ENCODE data around the gene TNS4.

Gene TNS4

GRCh38 chr17:40453881-40454612 lies 47.4 kb downstream of the TNS4 start:
- no peak for DNase-seq

GRCh38 chr17:40452921-40453378 lies 48.5 kb downstream of the TNS4 start:
- DNase-seq, result no peak

GRCh38 chr17:40452216-40452787 lies 49.1 kb downstream of the TNS4 start:
- DNase-seq, result no peak

DNA sequence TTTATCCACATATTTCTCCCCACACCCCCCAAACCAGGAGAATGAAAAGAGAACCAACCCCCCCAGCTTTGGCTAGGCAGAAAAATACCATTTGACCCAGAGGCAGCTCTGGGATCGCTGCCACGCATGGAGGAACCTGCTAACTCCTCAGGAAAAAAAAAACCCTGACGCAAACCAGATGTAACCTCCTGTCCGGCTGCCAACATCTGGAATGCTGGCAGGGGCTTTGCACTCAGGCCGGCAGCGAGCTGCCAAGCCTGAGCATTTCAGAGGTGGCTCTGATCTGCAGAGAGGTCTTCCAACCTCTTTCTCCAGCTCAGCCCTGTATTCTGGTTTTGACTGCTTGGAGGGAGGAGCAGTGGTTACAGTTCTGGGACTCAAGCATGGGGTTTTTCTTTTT lies 50.0 kb downstream of the TNS4 start:
- DNase-seq, result no peak

- DNase-seq, result peak; percentile 55 to 56
These were observed 51.2 kb downstream of the TNS4 start for GRCh38 chr17:40450175-40450574.

- DNase-seq, result no peak
These were observed 52.7 kb downstream of the TNS4 start for GRCh38 chr17:40448639-40449261.

DNA sequence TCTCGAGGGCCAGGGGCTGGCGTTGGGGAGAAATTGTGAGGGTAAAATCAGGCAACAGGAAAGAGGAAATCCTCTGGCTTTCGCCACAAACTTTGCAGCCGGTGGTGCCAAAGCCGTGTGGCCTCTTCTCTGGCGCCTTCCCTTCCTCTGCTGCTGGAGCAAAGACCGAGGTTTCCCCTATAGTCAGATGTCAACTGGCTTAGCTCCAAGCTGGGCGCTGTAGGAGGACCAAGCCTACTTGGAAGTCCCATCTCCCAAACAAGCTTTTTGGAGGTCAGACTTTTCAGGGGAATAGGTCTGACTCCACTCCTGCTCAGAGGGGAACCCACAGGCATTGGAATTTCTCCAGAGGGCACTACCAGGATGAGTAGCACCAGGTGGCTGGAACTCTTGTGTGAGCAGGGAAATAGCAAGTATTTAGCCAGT lies 53.2 kb downstream of the TNS4 start:
- DNase-seq, result no peak

DNA sequence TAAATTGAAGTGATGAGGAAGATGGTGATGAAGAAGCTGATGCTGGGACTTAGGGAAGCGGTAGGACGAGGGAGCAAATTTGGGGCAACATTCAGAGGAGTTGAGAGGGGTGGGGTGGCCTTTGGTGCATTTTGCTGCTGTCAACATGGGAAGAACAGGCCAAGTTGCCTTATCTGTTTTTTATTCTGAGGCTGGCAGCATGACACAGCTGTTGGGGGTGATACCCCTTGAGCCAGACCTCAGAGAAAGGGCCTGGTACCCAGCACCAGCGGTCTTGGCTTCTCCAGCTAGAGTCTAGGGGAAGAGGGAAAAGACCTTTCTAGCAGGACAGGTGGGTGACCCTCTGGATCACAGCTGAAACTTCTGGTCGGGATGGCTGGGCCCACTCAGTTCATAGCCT lies 53.6 kb downstream of the TNS4 start:
- no peak for DNase-seq

GRCh38 chr17:40447148-40447644 lies 54.2 kb downstream of the TNS4 start:
- no peak for DNase-seq

GRCh38 chr17:40445751-40446468 lies 55.5 kb downstream of the TNS4 start:
- no peak for DNase-seq

GRCh38 chr17:40443988-40444899 lies 57.2 kb downstream of the TNS4 start:
- DNase-seq, result peak in 1 of 2 donors; percentile 19

- DNase-seq, result peak; percentile 74 to 77
These were observed 58.0 kb downstream of the TNS4 start, which contains the start of gene IGFBP4 for GRCh38 chr17:40443196-40443987. TSS of gene IGFBP4 (plus strand) at chr17:40443450. CDS start at chr17:40443736, 286 bp downstream.

- no peak for DNase-seq
These were observed 58.8 kb downstream of the TNS4 start for GRCh38 chr17:40442392-40443195.

DNA sequence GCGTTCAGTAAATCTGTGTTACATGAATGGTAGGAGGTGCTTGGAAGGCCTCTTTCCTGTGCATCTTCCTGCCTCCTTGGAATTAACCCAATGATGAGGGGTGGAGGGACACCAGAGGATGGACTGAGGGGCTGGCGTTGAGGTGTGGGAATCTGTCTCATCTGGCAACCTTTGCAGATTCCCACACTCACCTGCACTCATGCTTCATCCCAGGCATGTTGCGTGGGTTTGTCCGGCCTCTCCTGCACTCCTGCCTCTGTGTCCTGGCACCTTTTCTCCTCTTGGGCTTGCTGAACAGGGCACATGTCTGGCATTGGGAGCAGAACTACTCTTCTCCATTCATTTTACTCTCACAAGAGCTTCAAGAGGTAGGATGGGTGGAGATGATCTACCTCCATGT lies 61.3 kb downstream of the TNS4 start:
- no peak for DNase-seq

- no peak for DNase-seq
These were observed 64.2 kb downstream of the TNS4 start for GRCh38 chr17:40437095-40437732.

GRCh38 chr17:40436636-40437035 lies 64.8 kb downstream of the TNS4 start:
- DNase-seq, result no peak

GRCh38 chr17:40433551-40434415 lies 67.6 kb downstream of the TNS4 start:
- peak in 1 of 2 donors; percentile 38 for DNase-seq

- no peak for DNase-seq
These were observed 68.4 kb downstream of the TNS4 start for GRCh38 chr17:40432864-40433528.
